Central memory CD8-positive, alpha-beta T cell (primary cell): ENCODE data around the gene TFPI.
"Not testable (repeated sequence)": the region's sequence is repeated elsewhere in the genome, so short reads cannot be mapped to it uniquely, and the experiment has no call there.

Experiments used
- ATAC-seq: fragments of 150-1000 bp; cut with Tn5 transposase; replicated peaks from 2 replicates; pipeline ENCODE4 v1.10.0; 2022; ENCODE audit warnings: mild to moderate bottlenecking, moderate FRiP score, moderate number of reproducible peaks; ENCODE audit not compliant: poor library complexity, severe bottlenecking; ENCODE audit errors: extremely low read depth
- DNase-seq, 2 donors: peaks; one replicate each; pipeline ENCODE4 v3.0.0; 2021; ENCODE audit warnings: low spot score in 2 of 2
- H3K27ac Mint-ChIP-seq: one replicate; pipeline ENCODE4 v1.8.0; 2022; ENCODE audit warnings: low read depth, mild to moderate bottlenecking, moderate library complexity, mixed read lengths
- H3K27me3 Mint-ChIP-seq: one replicate; pipeline ENCODE4 v1.8.0; 2022; ENCODE audit warnings: mixed read lengths
- H3K36me3 Mint-ChIP-seq: one replicate; pipeline ENCODE4 v1.8.0; 2022; ENCODE audit warnings: mild to moderate bottlenecking, moderate library complexity, mixed read lengths; ENCODE audit not compliant: insufficient read depth
- H3K4me1 Mint-ChIP-seq: one replicate; pipeline ENCODE4 v1.8.0; 2022; ENCODE audit warnings: mixed read lengths
- H3K4me3 Mint-ChIP-seq: one replicate; pipeline ENCODE4 v1.8.0; 2022; ENCODE audit warnings: mild to moderate bottlenecking, moderate library complexity, mixed read lengths
- H3K9me3 Mint-ChIP-seq: one replicate; pipeline ENCODE4 v1.8.0; 2022; ENCODE audit warnings: mixed read lengths

TFPI gene

DNA sequence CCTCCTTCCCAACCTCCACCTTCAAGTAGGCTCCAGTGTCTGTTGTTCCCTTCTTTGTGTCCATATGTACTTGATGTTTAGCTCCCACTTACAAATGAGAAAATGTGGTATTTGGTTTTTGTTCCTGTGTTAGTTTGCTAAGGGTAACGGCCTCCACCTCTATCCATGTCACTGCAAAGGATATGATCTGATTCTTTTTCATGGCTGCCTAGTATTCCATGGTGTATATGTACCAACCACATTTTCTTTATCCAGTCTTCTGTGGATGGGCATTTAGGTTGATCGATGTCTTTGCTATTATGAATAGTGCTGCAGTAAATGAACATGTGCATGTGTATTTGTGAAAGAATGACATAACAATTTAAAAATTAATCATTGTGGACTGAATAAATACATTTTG, 19.5 kb upstream of the TFPI start:
- ATAC-seq (no peak), DNase-seq (no peak)
- Mint-ChIP-seq H3K4me3 (no peak overlapping the region), H3K36me3 (no peaks in the 10 kb centered on the region), H3K27ac (no peak overlapping the region), H3K9me3 (peaks cover 4% of the 10 kb centered on the region), H3K4me1 (no peaks in the 10 kb centered on the region), H3K27me3 (no peaks in the 10 kb centered on the region)

DNA sequence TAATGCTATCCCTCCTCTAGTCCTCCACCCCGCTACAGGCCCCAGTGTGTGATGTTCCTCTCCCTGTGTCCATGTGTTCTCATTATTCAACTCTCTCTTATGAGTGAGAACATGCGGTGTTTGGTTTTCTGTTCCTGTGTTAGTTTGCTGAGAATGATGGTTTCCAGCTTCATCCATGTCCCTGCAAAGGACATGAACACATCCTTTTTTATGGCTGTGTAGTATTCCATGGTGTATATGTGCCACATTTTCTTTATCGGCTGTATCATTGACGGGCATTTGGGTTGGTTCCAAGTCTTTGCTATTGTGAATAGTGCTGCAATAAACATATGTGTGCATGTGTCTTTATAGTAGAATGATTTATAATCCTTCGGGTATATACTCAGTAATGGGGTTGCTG, 17.8 kb upstream of the TFPI start:
- H3K4me3 Mint-ChIP-seq, H3K4me1 Mint-ChIP-seq, H3K27ac Mint-ChIP-seq, H3K9me3 Mint-ChIP-seq, H3K27me3 Mint-ChIP-seq, DNase-seq, H3K36me3 Mint-ChIP-seq, ATAC-seq: not testable (repeated sequence)

- H3K4me3 Mint-ChIP-seq = no peak overlapping the region
- H3K4me1 Mint-ChIP-seq = no peaks in the 10 kb centered on the region
- no peak overlapping the region for H3K27ac Mint-ChIP-seq
- H3K36me3 Mint-ChIP-seq = no peaks in the 10 kb centered on the region
- no peak for DNase-seq
- no peak for ATAC-seq
- H3K9me3 Mint-ChIP-seq = peaks cover 7% of the 10 kb centered on the region
- H3K27me3 Mint-ChIP-seq = no peaks in the 10 kb centered on the region
These were observed 15.3 kb upstream of the TFPI start for GRCh38 chr2:187569571-187569970.

DNA sequence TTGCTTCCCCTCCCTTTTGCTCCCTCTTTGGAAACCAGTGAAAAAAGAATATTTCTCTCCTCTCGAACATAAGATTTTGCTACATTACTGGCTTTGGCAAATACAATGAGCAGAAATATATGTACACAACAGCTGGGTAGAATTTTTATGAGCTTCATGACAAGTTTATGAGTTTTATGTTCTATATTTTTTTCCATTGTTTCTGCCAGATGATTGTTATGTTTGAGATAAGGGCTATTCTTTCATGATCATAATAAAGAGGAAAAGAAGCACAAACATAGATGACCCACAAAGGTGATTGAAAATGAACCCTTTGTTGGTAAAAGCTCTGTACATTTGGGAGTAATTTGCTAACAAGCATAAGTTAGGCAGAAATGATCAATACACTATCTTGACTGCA, 14.8 kb upstream of the TFPI start:
- peaks cover 8% of the 10 kb centered on the region for H3K9me3 Mint-ChIP-seq
- no peak overlapping the region for H3K4me3 Mint-ChIP-seq
- ATAC-seq = no peak
- DNase-seq = no peak
- no peaks in the 10 kb centered on the region for H3K36me3 Mint-ChIP-seq
- no peak overlapping the region for H3K27ac Mint-ChIP-seq
- H3K27me3 Mint-ChIP-seq = no peaks in the 10 kb centered on the region
- H3K4me1 Mint-ChIP-seq = no peaks in the 10 kb centered on the region

DNA sequence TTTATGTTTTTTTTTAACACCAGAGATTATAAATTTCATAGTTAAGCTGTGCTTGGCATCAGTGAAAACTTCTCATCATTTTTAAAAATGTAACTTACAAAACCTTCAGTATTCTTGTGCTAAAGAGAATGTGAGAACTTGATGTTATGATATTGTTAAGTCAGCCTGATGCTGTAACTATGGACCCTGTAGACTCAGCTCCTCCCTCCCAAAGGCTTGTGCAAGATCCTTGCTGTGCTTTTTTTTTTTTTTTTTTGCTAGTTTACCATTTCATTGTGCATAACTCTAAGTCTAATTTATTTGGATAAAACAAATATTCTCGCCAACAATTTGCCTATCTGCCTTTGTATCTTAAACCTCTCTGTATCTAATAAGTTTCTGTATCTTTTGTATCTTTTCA, 12.9 kb upstream of the TFPI start:
- Mint-ChIP-seq H3K4me1 (no peaks in the 10 kb centered on the region), H3K9me3 (peaks cover 7% of the 10 kb centered on the region), H3K4me3 (no peak overlapping the region), H3K27me3 (no peaks in the 10 kb centered on the region), H3K36me3 (no peaks in the 10 kb centered on the region), H3K27ac (no peak overlapping the region)
- DNase-seq (no peak), ATAC-seq (no peak)

DNA sequence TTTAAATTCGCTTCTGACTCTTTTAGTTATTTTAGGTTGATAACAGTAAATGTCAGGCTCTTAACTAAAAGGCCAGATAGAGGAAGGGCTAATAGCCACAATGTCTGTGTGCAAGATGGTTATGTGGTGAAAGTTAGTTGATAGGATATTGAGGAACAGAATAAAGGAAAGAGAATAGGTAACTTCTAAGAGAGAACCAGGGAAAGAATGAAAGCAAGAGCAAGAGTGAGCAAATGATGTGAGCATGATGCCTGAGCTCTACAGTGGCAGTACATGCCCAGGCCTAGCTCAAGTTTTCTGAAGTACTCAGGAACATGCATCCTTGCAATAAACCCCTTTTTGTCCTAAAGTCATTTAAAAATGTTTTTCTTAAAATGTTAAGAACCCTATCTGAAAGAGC, 12.5 kb upstream of the TFPI start:
- Mint-ChIP-seq H3K4me3 (no peak overlapping the region), H3K4me1 (no peaks in the 10 kb centered on the region), H3K27ac (no peak overlapping the region), H3K36me3 (no peaks in the 10 kb centered on the region), H3K27me3 (no peaks in the 10 kb centered on the region), H3K9me3 (peaks cover 4% of the 10 kb centered on the region)
- no peak for DNase-seq
- ATAC-seq = no peak

- no peak overlapping the region for H3K27ac Mint-ChIP-seq
- H3K9me3 Mint-ChIP-seq = peaks cover 4% of the 10 kb centered on the region
- H3K4me3 Mint-ChIP-seq = no peak overlapping the region
- no peak for ATAC-seq
- H3K4me1 Mint-ChIP-seq = no peaks in the 10 kb centered on the region
- H3K27me3 Mint-ChIP-seq = no peaks in the 10 kb centered on the region
- DNase-seq = no peak
- H3K36me3 Mint-ChIP-seq = no peaks in the 10 kb centered on the region
These were observed 12.0 kb upstream of the TFPI start for GRCh38 chr2:187566266-187566665.

DNA sequence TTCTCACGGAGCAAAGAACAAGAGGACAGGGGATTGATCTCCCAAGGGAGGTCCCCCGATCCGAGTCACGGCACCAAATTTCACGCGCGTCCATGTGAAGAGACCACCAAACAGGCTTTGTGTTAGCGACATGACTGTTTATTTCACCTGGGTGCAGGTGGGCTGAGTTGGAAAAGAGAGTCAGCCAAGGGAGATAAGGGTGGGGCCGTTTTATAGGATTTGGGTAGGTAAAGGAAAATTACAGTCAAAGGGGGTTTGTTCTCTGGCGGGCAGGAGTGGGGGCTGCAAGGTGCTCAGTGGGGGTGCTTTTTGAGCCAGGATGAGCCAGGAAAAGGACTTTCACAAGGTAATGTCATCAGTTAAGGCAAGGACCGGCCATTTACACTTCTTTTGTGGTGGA, 11.4 kb upstream of the TFPI start:
- H3K27ac Mint-ChIP-seq, H3K36me3 Mint-ChIP-seq, H3K4me1 Mint-ChIP-seq, H3K9me3 Mint-ChIP-seq, H3K4me3 Mint-ChIP-seq, DNase-seq, H3K27me3 Mint-ChIP-seq, ATAC-seq: not testable (repeated sequence)

DNA sequence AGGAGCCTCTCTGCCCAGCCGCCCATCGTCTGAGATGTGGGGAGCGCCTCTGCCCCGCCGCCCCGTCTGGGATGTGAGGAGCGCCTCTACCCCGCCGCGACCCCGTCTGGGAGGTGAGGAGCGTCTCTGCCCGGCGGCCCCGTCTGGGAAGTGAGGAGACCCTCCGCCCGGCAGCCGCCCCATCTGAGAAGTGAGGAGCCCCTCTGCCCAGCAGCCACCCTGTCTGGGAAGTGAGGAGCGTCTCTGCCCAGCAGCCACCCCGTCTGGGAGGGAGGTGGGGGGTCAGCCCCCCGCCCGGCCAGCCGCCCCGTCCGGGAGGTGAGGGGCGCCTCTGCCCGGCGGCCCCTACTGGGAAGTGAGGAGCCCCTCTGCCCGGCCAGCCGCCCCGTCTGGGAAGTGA, 2.3 kb upstream of the TFPI start:
- H3K9me3 Mint-ChIP-seq, ATAC-seq, H3K36me3 Mint-ChIP-seq, H3K4me1 Mint-ChIP-seq, H3K4me3 Mint-ChIP-seq, H3K27me3 Mint-ChIP-seq, H3K27ac Mint-ChIP-seq, DNase-seq: not testable (repeated sequence)

- Mint-ChIP-seq H3K4me3 (no peak overlapping the region), H3K4me1 (no peaks in the 10 kb centered on the region), H3K36me3 (no peaks in the 10 kb centered on the region), H3K27ac (no peak overlapping the region), H3K9me3 (no peaks in the 10 kb centered on the region), H3K27me3 (no peaks in the 10 kb centered on the region)
- no peak for DNase-seq
- ATAC-seq = no peak
These were observed 458 bp upstream of the TFPI start for GRCh38 chr2:187554704-187555082.

- no peak for DNase-seq
- H3K4me3 Mint-ChIP-seq = no peak overlapping the region
- H3K27ac Mint-ChIP-seq = no peak overlapping the region
- no peaks in the 10 kb centered on the region for H3K9me3 Mint-ChIP-seq
- no peak for ATAC-seq
- H3K4me1 Mint-ChIP-seq = no peaks in the 10 kb centered on the region
- no peaks in the 10 kb centered on the region for H3K36me3 Mint-ChIP-seq
- H3K27me3 Mint-ChIP-seq = no peaks in the 10 kb centered on the region
These were observed 1.2 kb downstream of the TFPI start for GRCh38 chr2:187552828-187553681.

DNA sequence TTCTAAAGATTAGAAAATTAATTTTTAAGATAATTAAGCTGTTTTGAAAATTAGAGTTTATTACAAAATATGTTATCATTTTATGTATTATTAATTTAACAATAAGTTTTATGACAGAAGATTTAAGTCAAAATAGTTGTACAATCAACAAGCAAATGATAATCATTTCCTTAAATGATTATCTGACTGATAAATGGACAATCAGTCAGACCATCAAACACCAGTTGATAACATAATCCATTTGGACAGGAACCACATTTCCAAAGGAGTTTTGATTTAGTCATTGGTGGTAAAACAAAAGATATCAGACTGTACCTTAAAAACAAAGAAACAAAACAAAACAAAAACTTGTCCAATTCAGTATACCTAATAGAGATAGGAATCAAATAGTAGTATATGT, 1.9 kb downstream of the TFPI start:
- H3K36me3 Mint-ChIP-seq = no peaks in the 10 kb centered on the region
- no peak for DNase-seq

DNA sequence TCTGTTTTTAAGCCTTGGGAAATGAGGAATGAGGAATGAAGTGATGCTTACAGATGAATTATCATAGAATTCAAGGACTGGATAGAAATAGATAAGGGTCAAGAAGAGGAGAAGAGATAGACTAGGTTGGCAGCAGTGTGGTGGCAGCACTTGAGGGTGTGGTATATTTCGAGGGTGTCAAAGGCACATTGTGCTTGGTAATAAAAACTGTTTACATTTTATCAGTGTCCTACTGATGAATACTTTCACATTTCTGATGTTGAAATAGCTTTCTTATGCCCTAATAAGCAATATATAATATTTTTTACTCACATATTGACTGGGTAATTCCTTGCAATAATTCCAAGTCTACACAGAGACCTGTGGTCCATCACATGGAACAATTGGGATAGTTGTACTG, 3.4 kb downstream of the TFPI start:
- no peak for ATAC-seq
- Mint-ChIP-seq H3K4me1 (no peaks in the 10 kb centered on the region), H3K27me3 (no peaks in the 10 kb centered on the region), H3K4me3 (no peak overlapping the region), H3K9me3 (no peaks in the 10 kb centered on the region), H3K27ac (no peak overlapping the region), H3K36me3 (no peaks in the 10 kb centered on the region)
- DNase-seq = no peak

More for the DNA sequence above, 1.9 kb downstream of the TFPI start:
- Mint-ChIP-seq H3K4me1 (no peaks in the 10 kb centered on the region), H3K9me3 (no peaks in the 10 kb centered on the region), H3K27ac (no peak overlapping the region), H3K4me3 (no peak overlapping the region), H3K27me3 (no peaks in the 10 kb centered on the region)
- no peak for ATAC-seq
